ENCODE measurements around the gene HAP1. TPM values are rescaled to one million over a fixed set of nuclear protein-coding genes. Genes with fewer than 3 reads are reported as not detected.

Gene HAP1
- total and polyA plus RNA-seq, 8 donors: 0.31 to 0.85 (median 0.49) TPM; not detected in 4

- intact Hi-C loops (cut with DNase I; ENCODE audit: low total_unique reads): no loop called here
- Histone ChIP-seq H3K27ac (no peak overlapping the region), H3K36me3 (no peaks in the 10 kb centered on the region), H3K27me3 (no peaks in the 10 kb centered on the region), H3K4me1 (peaks cover 8 to 44% (median 18%) of the 10 kb centered on the region in 4 donors), H3K4me3 (no peak overlapping the region), H3K9me3 (no peaks in the 10 kb centered on the region)
- TF ChIP-seq EP300 (IDR thresholded peaks at IDR 0.05): no peak
- no peak for TF ChIP-seq POLR2A (IDR thresholded peaks at IDR 0.05)
- no peak for DNase-seq
- 82 to 86% (median 86%) methylated on average over 10 of the region's 10 CpGs for WGBS, 5 donors
These were observed 53.9 kb downstream of the HAP1 start for GRCh38 chr17:41680426-41681040.

- Histone ChIP-seq H3K27ac (peak overlapping the region in 3 of 5 donors; percentile 49 to 89 (median 82)), H3K27me3 (no peaks in the 10 kb centered on the region), H3K9me3 (no peaks in the 10 kb centered on the region), H3K36me3 (no peaks in the 10 kb centered on the region), H3K4me1 (peaks cover 8 to 44% (median 18%) of the 10 kb centered on the region in 4 donors), H3K4me3 (no peak overlapping the region)
- 60 to 81% (median 78%) methylated on average over 5 of the region's 5 CpGs for WGBS, 5 donors
- no peak for DNase-seq
- intact Hi-C loops (cut with DNase I; ENCODE audit: low total_unique reads): no loop called here
- TF ChIP-seq POLR2A (IDR thresholded peaks at IDR 0.05) (no peak), POLR2AphosphoS5 (IDR thresholded peaks at IDR 0.05) (no peak), EP300 (IDR thresholded peaks at IDR 0.05) (no peak), CTCF (IDR thresholded peaks at IDR 0.05) (no peak)
These were observed 54.6 kb downstream of the HAP1 start for GRCh38 chr17:41679740-41680425.

GRCh38 chr17:41678907-41679739, 55.3 kb downstream of the HAP1 start:
- H3K36me3 ChIP-seq: no peaks in the 10 kb centered on the region
- intact Hi-C loops (cut with DNase I; ENCODE audit: low total_unique reads): no loop called here
- no peaks in the 10 kb centered on the region for H3K9me3 ChIP-seq
- peak in 1 of 2 donors; percentile 77 for DNase-seq
- 16 to 30% (median 18%) methylated on average over 6 of the region's 6 CpGs for WGBS, 5 donors
- peaks cover 8 to 44% (median 18%) of the 10 kb centered on the region in 4 donors for H3K4me1 ChIP-seq
- TF ChIP-seq POLR2A (IDR thresholded peaks at IDR 0.05): no peak
- no peak for TF ChIP-seq CTCF (IDR thresholded peaks at IDR 0.05)
- peak; percentile 14 to 37 (median 16) for TF ChIP-seq POLR2AphosphoS5 (IDR thresholded peaks at IDR 0.05)
- TF ChIP-seq EP300 (IDR thresholded peaks at IDR 0.05): no peak
- H3K27ac ChIP-seq: peak overlapping the region; percentile 39 to 89 (median 49)
- H3K27me3 ChIP-seq: no peaks in the 10 kb centered on the region
- peak overlapping the region; percentile 8 to 33 (median 10) for H3K4me3 ChIP-seq

- TF ChIP-seq POLR2A (IDR thresholded peaks at IDR 0.05) (no peak), POLR2AphosphoS5 (IDR thresholded peaks at IDR 0.05) (no peak), CTCF (IDR thresholded peaks at IDR 0.05) (no peak), EP300 (IDR thresholded peaks at IDR 0.05) (no peak)
- 80 to 92% (median 86%) methylated on average over 2 of the region's 2 CpGs for WGBS, 5 donors
- intact Hi-C loops (cut with DNase I; ENCODE audit: low total_unique reads): no loop called here
- DNase-seq: peak in 1 of 2 donors; percentile 23
- H3K9me3 ChIP-seq: no peaks in the 10 kb centered on the region
- H3K4me1 ChIP-seq: peaks cover 8 to 44% (median 18%) of the 10 kb centered on the region in 4 donors
- no peaks in the 10 kb centered on the region for H3K36me3 ChIP-seq
- peak overlapping the region; percentile 39 to 89 (median 49) for H3K27ac ChIP-seq
- H3K4me3 ChIP-seq: peak overlapping the region; percentile 8 to 33 (median 10)
- no peaks in the 10 kb centered on the region for H3K27me3 ChIP-seq
These were observed 56.0 kb downstream of the HAP1 start for GRCh38 chr17:41678411-41678906.

All from stomach (tissue), 9 donors.